Glomerular visceral epithelial cell (primary cell): ENCODE data around the gene GLYR1.

ENCODE experiments used
- DNase-seq: peaks from one replicate; pipeline ENCODE4 v3.0.0-alpha.2; 2016; ENCODE audit errors: extremely low spot score

Gene GLYR1

DNA sequence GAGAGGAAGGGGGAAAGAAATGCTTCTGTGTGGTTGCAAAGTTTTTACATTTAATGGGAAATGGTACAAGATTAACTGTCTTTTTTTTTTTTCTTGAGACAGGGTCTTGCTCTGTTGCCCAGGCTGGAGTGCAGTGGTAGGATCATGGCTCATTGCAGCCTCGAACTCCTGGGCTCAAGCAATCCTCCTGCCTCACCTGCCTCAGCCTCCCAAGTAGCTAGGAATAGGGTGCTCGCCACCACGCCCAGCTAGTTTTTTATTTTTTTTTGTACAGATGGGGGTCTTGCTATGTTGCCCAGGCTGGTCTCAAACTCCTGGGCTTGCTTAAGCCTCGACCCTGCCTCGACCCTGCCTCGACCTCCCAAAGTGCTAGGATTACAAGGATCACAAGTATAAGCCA, 40.8 kb downstream of the GLYR1 start:
- DNase-seq, result no peak

DNA sequence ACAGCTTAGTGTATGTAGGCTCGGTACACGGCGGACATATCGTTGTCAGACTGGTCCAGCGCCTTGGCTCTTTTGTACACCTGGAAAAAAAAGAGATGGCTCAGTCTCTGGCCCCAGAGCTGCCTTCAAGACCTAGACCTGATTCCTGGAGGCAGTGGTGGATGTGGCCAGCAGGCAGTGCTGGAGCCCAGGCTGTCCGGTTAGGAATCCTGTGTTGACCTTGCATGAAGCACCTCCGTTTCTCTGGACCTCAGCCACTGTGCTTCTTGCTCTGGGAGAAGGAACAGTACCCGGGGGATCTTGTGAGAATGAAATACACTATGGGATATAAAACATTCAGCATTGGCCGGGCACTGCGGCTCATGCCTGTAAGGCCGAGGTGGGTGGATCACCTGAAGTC, 41.9 kb downstream of the GLYR1 start:
- DNase-seq, result no peak

DNA sequence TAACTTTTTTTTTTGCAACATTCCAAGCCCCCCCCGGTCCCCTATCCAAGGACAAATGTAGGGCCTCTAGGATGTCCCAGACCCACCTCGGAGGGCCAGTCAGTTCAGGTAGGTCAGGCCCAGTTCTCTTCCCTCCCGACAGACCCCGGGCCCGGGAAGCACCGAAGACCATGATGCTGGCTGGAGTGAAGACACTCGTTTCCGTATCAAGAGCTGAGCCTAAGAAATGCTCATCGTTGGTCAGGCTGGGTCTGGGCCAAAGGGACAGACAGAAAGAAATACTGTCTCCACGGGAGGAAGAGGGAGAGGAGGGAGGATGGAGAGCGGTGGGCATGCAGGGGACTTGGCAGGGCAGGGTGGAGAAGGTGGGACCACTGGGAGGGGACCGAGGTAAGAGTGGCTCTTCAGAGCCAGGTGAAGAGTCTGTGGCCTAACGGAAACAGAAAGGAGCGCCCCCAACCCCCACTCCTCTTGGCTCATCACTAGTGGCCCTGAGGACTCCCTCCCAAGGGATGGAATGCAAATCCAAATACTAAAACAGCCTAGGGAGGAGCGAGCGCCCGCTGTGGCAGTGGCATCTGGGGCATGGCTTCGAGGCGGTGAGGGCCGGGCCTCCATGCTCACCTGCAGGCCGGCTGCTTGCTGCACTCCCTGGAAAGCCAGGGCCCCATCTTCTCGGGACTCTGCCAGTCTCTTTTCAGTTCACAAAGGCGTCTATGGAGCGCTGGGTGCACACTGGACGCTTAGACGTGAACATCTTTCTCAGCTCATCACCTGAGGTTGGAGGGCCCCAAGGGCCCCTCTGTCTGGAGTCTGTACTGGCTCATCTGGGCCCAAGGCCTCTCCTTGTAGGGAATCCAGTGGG, 43.0 kb downstream of the GLYR1 start:
- DNase-seq, result no peak

DNA sequence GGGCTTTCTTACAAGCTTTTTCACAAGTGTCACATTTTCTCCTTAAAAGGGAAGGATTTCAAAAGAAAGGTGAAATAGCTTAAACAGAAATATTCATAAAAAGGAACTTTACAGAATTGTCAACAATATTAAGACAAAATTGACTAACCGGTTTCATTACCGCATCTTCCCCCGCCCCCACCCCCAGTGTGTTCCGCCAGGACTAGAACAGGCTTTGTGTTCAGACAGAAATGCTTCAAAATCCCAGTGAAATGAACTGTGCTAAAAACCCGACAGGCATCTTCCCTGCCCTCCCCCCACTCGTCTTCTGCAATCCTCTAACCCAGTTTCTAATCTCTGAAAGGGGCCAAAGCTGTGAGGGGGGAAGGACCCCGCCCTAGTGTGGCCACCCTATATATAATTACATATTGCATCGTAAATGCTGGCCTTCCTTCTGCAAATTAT, 43.7 kb downstream of the GLYR1 start:
- DNase-seq, result no peak

DNA sequence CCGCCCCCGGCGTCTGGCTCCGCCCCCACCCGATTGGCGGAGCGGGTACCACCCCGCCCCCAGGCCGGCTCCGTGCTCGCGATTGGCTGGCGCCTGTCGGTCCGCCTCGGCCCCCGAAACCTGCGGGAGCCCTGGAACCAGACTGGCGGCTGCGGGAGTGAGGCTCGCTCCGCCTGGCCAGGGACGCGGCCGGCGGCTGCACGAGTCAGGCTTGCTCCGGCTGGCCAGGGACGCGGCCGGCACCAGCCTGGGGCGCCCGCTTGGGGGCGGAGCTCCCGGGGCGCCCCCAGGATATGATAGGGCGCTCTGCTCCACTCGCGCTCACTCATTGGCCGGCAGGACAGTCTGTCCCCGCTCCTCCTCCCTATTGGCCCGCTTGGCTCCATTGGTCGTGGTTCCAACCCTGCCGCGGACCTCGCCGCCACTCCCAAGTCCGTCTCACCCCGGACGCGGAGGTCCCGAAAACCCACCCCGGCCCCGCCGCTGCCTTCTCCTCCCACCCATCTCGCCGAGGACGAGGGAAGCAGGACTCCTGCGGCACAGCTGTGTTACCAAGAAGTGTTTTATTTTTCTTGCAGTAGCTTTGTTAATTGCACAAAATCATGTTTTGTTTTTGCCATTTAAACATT, 44.3 kb downstream of the GLYR1 start:
- peak; percentile 89 for DNase-seq

DNA sequence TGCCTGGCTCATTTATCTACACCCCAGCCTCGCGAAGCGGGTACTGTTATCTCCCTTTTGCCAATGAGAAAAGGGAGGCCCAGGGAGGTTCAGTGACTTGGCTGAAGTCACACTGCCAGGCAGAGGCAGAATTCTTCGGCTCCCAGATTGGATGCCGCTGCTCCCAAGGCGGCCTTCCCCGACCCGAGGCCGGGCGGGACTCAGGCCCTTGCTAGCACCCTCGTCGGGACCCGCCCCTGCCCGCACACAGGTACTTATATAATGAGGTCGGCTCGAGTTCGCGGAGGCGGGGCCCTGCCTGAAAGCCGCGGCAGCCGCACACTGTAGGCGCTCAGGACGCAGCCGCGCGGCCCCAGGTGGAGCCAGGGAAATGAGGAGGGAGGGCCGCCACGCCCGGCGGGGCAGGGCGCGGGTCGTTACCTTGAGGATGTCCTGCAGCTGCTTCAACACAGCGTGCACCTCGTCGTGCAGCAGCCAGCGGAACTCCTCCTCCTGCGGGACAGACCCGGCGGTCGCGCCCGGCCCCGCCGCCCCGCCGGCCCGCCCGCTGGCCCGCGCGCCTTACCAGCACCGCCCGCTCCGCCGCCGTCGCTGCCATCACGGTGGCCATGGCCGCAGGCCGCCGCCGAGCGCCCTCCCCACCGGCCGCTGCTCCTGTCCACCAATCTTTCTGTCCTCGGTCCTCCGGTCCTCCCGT, 45.0 kb downstream of the GLYR1 start, which contains the start of gene ROGDI:
TSS of gene ROGDI (minus strand) at position 672 of the 697 bp plus-strand sequence. CDS start at position 610, 62 bp downstream.
- peak; percentile 75 for DNase-seq

DNA sequence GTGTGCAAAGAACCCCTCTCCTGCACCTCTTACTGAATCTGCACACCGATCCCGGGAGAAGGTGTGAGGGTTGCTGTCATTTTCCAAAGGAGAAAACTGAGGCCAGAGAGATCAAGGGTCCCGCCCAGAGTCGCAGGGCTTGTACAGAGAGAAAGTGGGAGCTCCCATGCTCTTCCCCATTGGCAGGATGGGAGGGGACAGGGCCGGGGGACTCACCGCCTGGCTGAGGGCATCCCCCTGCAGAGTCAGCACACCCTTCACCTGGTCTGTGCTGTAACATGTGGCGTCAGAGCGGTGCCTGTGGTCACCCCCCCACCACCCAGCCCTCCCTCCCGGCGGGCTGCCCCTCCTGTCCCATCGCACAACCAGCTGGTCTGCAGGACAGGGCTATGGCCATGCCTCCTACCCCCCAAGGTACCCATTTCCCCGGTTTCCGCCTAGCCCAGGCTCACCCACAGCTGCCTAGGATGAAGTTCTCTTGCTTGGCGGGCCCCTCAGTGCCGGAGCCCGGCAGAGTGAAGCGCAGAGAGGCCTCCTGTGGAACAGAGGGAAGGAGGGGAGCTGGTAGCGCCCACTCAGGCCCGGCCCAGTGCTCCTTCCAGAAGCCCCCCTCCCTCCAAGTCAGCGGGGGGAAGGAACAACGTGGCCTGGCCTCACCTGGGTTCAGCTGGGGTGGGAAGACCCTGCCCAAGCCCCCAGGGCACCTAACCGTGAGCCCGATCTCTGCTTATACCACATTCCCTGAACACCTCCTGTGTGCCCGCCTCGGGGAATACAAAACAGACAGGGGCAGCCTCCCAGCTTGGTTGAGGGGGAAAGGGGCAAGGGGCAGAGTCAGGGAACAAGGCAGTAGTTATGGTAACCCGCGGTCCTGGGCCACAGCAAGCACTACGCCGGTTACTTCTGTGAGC, 45.8 kb downstream of the GLYR1 start:
- DNase-seq, result no peak

DNA sequence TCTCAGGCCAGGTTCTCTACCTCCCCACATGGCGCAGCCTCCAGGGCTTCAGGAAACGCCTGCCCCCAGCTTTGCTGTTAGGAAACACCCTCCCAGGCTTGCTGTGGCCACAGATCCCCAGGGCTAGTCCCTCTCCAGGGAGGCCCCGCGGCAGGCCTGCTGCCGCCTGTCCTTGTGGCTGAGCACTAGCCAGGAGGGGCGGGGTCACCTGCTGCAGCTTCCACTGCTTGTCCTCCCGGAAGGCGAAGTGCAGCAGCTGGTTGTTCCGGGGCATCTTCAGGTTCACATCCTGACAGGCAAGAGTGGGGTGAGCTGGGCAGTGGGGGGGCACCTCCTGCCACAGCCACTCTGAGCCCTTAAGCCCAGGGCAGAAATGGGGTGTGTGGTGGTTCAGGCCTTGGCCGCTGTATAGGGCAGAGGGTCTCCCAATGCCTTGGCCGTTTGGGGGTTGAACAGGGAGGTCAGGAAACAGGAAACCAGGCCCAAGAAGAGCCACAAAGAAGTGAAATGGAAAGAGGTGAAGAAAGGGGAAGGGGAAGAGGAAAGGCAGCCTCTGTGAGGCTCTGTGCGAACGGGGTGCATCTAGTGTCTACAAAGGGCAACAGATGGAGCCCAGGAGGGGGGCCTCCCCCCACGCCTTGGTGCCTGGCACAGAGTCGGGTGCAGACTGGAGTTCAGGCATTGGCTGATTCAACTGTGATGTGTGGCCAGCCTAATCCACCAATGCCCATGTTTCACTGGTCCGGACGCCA, 46.6 kb downstream of the GLYR1 start:
- DNase-seq, result no peak

DNA sequence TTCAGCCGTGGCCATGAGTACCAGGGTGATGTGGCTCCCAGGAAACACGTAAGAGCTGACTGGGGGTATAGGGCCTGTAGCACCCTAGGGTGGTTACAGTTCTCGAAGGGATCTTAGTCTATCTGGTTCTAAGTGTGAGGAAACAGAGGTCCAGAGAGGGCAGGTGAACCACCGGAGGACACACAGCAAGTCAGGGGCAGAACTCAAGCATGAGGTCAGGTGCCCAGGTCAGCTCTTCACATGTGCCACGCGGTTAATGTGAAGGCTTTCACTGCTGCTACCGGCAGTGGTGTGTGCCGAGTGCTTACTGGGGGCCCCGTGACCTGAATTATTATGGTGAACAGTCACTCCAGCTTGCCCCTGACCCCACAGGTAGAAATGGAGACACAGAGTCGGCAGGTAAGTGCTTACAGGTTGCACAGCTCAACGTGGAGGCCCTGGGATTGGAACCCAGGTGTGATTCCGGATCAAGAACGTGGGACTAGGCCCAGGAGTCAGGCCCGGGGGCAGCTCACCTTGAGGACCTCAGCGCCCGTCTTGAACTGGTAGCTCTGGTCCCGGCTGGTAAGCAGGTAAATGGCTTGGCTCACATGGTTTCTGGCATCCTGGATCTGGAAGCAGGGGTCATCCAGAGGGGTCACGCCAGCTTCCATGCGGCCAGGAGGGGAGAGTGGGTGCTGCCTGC, 47.8 kb downstream of the GLYR1 start:
- no peak for DNase-seq

DNA sequence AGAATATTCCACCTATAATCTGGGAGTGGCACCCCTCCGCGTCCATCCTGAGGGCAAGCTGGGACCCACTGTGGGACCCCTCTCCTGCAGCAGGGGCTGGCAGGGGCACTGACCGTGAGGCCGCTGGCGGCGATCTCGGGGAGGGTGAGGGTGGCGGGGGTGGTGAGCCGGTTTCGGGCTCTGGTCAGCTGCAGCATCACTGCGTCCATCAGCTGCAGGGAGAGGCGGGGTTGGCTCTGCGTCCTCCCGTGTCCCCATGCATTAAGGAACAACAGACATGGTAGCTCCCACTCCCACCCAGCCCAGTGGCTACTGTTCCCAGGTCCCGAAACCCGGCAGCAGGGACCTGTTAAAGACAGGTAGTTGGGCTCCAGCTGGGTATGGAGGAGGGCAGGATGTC, 48.6 kb downstream of the GLYR1 start:
- DNase-seq, result no peak

DNA sequence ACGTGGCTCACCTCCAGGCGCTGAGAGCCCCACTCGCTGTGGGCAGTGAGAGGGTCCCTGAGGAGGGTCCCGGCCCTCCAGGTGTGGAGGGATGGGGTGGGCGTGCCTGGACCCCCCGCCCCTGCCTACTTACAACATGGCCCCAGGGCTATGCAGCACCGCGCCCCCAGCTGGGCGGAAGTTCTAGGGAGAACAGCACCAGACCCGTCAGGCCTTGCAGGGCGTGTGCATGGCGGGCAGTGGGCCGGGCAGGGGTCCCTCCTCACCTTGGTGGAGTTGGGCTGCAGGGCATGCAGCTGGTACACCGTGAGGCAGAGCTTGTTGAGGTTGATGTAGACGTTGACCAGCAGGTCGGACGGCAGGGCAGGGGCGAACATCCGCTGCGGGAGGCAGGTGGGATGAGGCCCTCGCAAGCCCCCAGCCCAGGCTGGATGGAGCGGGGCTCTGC, 49.3 kb downstream of the GLYR1 start:
- no peak for DNase-seq

DNA sequence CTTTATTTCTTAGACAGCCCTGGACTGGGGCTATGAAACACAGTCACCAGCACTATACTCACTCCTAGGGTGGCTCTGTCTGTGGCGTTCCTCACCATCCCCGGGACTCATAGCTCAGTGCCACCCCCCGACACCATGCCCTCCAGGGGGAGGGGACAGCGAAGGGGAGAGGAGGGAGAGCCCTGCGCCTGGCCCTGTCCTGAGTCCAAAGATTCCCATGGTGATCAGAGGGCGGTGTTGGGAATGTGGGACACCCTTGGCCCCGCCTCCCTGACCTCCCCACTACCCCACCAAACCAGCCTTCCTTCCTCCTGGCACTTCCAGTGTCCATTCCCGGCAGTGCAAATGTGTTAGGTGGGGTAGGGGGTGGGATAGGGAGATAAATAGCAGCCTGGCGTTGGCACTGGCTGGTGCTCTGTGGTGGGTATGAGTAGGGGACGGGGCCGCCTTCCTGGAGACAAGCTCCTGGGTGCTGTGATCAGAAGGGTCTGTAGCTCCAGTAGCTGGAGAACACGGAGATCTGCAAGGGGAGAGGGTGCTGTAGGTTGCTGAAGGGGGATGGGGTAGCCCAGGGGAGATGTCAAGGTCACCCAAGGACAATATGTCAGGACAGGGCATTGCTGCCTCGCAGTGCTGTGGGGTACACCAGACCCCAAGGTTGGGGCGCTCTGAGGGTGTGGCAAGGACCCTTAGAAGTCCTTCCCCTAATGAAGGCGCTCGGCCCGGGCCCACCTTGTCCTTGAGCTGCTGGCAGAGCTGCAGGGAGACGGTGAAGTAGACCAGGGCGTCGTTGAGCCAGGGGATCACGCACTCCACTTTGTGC, 49.9 kb downstream of the GLYR1 start:
- DNase-seq, result no peak

DNA sequence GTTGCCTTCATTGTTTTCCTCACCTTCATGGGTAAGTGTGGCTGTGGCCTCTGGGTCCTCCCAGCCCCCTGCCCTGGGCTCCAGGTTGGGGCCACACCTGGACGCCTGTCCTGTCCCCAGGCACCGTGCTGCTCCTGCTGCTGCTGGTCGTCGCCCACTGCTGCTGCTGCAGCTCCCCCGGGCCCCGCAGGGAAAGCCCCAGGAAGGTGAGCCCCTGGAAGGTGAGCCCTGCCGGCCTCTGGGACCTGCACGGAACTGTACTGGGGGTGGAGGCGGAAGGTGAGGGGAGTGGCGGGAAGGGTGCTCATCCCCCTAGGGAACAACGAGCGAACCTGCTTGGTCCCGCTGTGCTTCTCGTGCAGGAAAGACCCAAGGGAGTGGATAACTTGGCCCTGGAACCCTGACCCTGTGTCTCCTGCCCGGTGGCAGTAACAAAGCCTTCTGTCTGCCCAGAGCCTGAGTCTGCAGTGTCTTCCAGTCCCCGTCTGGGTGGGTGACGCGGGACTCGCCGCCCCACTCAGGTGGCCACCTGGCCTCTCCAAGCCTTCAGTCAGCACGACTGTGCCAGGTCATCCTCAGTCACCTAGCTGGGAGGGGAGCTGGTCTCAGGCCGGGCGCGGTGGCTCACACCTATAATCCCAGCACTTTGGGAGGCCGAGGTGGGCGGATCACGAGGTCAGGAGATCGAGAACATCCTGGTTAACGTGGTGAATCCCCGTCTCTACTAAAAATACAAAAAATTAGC, 51.1 kb downstream of the GLYR1 start:
- no peak for DNase-seq

DNA sequence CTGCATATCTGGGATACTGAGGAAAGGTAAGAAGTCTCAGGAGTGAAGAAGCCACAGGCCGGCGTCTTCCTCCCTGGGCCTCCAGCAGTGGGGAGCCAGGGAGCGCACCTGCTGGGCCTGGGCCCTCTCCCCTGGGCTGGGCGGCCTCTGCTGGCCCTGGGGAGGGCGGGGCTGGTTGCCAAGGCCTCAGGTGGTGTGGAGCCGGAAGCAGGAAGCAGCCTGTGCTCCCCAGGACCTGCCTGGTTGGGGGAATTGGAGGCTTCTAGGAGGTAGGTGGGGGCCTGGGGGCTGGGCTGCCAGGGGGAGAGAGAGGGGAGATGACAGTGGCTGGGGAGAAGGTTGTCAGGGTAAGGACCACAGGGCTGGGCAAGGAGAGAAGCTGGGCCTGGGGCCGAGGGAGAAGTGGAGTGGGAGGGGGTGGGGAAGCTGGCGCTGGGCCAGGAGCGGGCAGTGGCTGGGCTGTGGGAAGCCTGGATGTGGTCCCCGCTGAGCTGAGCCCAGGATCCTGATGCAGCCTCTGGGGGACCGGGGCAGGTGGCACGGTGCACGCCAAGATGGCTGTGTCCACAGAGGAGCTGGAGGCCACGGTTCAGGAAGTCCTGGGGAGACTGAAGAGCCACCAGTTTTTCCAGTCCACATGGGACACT, 51.8 kb downstream of the GLYR1 start, which contains the start of gene SMIM22:
TSS of gene SMIM22 (plus strand) at position 189 of the 647 bp plus-strand sequence. CDS start at position 555, 366 bp downstream.
- DNase-seq, result no peak

DNA sequence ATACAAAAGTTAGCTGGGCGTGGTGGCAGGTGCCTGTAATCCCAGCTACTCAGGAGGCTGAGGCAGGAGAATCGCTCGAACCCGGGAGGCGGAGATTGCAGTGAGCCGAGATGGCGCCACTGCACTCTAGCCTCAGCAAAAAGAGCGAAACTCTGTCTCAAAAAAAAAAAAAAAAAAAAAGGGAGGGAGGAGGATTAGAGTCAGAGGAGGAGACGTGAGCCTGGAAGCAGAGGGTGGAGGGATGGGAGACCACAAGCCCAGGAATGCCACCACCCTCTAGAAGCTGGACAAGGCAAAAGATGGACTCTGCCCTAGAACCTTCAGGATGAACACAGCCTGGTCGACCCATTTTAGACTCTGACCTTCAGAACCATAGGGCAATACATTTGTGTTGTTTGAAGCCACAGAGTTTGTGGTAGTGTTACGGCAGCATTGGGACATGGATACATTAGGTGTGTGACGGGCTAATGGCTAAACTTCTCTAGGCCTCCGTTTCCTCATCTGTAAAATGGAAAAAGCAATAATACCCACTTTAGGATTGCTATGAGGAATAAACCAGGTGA, 54.1 kb downstream of the GLYR1 start:
- DNase-seq, result no peak

DNA sequence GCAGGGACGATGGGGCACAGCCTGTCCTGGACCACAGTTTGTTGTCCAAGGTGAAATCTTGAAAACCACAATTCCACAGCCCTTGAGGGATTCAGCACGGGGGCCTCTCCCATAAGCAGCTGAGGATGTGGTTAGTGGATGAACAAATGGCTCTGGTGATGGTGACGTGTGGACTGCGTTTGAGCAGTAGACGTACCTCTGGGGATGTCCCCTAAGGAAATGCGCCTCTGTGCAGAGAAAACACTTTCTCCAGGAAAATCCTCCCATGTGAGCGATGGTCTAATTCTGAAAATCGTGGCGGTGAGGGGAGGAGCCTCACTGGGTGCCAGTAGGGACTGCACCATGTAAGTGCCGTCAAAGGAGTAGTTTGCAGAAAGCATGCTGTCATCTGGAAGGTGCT, 56.2 kb downstream of the GLYR1 start:
- no peak for DNase-seq

DNA sequence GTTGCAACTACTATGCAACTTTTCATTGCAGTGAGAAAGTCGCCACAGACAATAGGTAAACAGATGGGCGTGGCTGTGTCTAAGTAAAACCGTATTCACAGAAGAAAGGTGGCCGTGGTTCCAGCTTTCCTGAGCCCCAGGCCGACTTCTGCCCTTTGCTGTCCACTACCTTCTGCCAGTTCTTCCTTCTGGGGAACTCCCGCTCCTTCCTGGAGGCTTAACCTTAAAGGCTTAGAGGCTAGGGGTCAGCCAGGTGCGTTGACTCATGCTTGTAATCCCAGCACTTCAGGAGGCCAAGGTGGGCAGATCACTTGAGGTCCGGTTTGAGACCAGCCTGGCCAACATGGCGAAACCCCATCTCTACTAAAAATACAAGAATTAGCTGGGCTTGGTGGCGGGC, 56.8 kb downstream of the GLYR1 start:
- DNase-seq, result no peak

DNA sequence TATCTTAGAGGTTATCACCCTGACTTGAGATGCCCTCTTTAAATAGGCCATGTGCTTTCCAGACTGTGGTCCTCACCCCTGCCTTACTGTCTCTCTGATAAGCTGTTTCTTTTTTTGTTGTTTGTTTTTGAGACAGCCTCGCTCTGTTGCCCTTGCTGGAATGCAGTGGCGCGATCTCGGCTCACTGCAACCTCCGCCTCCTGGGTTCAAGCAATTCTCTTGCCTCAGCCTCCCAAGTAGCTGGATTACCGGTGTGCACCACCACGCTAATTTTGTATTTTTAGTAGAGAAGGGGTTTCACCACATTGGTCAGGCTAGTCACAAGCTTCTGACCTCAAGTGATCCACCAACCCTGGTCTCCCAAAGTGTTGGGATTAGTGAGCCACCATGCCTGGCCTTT, 58.2 kb downstream of the GLYR1 start:
- no peak for DNase-seq
